Loucy (cell line): ENCODE measurements around the gene DIP2B.

ENCODE experiments used
- H2AFZ ChIP-seq: fragments of 200-600 bp; sonication (generic); 2 replicates; pipeline ENCODE4 v1.6.0; 2016; ENCODE audit warnings: antibody characterized with exemption, mild to moderate bottlenecking, low read length, moderate library complexity
- H3F3A ChIP-seq: fragments of 200-600 bp; 2 replicates; pipeline ENCODE4 v1.6.0; 2016; ENCODE audit warnings: antibody characterized with exemption, low read depth, mild to moderate bottlenecking
- H3K27me3 ChIP-seq: fragments of 200-600 bp; sonication (generic); 2 replicates; pipeline ENCODE4 v1.6.1; 2014; ENCODE audit warnings: low read length, mild to moderate bottlenecking; ENCODE audit not compliant: insufficient read depth, poor library complexity, severe bottlenecking
- H3K36me3 ChIP-seq: fragments of 200-600 bp; sonication (generic); 2 replicates; pipeline ENCODE4 v1.6.1; 2016; ENCODE audit warnings: low read length; ENCODE audit not compliant: insufficient read depth
- H3K4me1 ChIP-seq: fragments of 200-600 bp; sonication (generic); 2 replicates; pipeline ENCODE4 v1.5.1; 2014; ENCODE audit warnings: low read length, mild to moderate bottlenecking; ENCODE audit not compliant: insufficient read depth, poor library complexity, severe bottlenecking
- H3K4me2 ChIP-seq: fragments of 200-600 bp; sonication (generic); 2 replicates; pipeline ENCODE4 v1.6.0; 2014; ENCODE audit warnings: antibody characterized with exemption, low read length, low read depth, mild to moderate bottlenecking; ENCODE audit not compliant: poor library complexity, severe bottlenecking
- H3K4me3 ChIP-seq: fragments of 200-600 bp; sonication (generic); 2 replicates; pipeline ENCODE4 v1.5.1; 2014; ENCODE audit warnings: low read length, mild to moderate bottlenecking, mixed read lengths; ENCODE audit not compliant: poor library complexity, severe bottlenecking
- H3K79me2 ChIP-seq: fragments of 200-600 bp; sonication (generic); 2 replicates; pipeline ENCODE4 v1.6.1; 2014; ENCODE audit warnings: low read length; ENCODE audit not compliant: insufficient read depth
- H3K9ac ChIP-seq: fragments of 200-600 bp; sonication (generic); 2 replicates; pipeline ENCODE4 v1.6.0; 2014; ENCODE audit warnings: mild to moderate bottlenecking, low read depth, low read length, moderate library complexity; ENCODE audit not compliant: poor library complexity, severe bottlenecking
- H3K9me2 ChIP-seq: fragments of 200-600 bp; sonication (generic); replicated peaks from 2 replicates; pipeline ENCODE4 v1.6.1; 2016; ENCODE audit warnings: low read depth, low read length, mixed read lengths
- H3K9me3 ChIP-seq: fragments of 200-600 bp; sonication (generic); 2 replicates; pipeline ENCODE4 v1.6.1; 2014; ENCODE audit warnings: mild to moderate bottlenecking, antibody characterized with exemption, low read length, low read depth; ENCODE audit not compliant: insufficient read depth
- H4K20me1 ChIP-seq: fragments of 200-600 bp; sonication (generic); 2 replicates; pipeline ENCODE4 v1.6.0; 2014; ENCODE audit warnings: antibody characterized with exemption, low read length, mild to moderate bottlenecking; ENCODE audit not compliant: insufficient read depth, poor library complexity, severe bottlenecking
- CTCF ChIP-seq: fragments of 200-600 bp; sonication (generic); conservative IDR thresholded peaks from 2 replicates; pipeline ENCODE4 v1.5.1; 2014; ENCODE audit warnings: mild to moderate bottlenecking, antibody characterized with exemption, low read length
- EZH2phosphoT487 ChIP-seq: fragments of 200-600 bp; IDR thresholded peaks from 2 replicates; pipeline ENCODE4 v1.6.1; 2018; ENCODE audit warnings: antibody characterized with exemption, mild to moderate bottlenecking, moderate library complexity, borderline replicate concordance

DIP2B gene

GRCh38 chr12:50598321-50598862, 93.6 kb downstream of the DIP2B start:
- H3K27me3 ChIP-seq = no peaks in the 10 kb centered on the region
- TF ChIP-seq EZH2phosphoT487 (no peak), CTCF (no peak)
- no peak overlapping the region for H2AFZ ChIP-seq
- H4K20me1 ChIP-seq = peaks cover 3% of the 10 kb centered on the region
- H3K4me1 ChIP-seq = peaks cover 10% of the 10 kb centered on the region
- H3K4me2 ChIP-seq = no peak overlapping the region
- H3K9me2 ChIP-seq = no peaks in the 10 kb centered on the region
- H3K79me2 ChIP-seq = peaks cover 54% of the 10 kb centered on the region
- H3K36me3 ChIP-seq = no peaks in the 10 kb centered on the region
- H3K4me3 ChIP-seq = no peak overlapping the region
- H3F3A ChIP-seq = 0 out of 2 replicates have a peak, but pooled peaks cover 3% of the 10 kb centered on the region
- H3K9me3 ChIP-seq = no peaks in the 10 kb centered on the region
- H3K9ac ChIP-seq = no peak overlapping the region

- Histone ChIP-seq H3K79me2 (peaks cover 58% of the 10 kb centered on the region), H4K20me1 (peaks cover 3% of the 10 kb centered on the region), H3K9me3 (no peaks in the 10 kb centered on the region), H2AFZ (no peak overlapping the region), H3F3A (0 out of 2 replicates have a peak, but pooled peaks cover 3% of the 10 kb centered on the region), H3K27me3 (no peaks in the 10 kb centered on the region), H3K9ac (no peak overlapping the region), H3K4me1 (peaks cover 10% of the 10 kb centered on the region), H3K4me3 (no peak overlapping the region), H3K4me2 (no peak overlapping the region), H3K36me3 (no peaks in the 10 kb centered on the region), H3K9me2 (no peaks in the 10 kb centered on the region)
- TF ChIP-seq EZH2phosphoT487 (no peak), CTCF (no peak)
These were observed 94.7 kb downstream of the DIP2B start for GRCh38 chr12:50599366-50600095.

GRCh38 chr12:50600364-50600763, 95.6 kb downstream of the DIP2B start:
- H4K20me1 ChIP-seq = peaks cover 3% of the 10 kb centered on the region
- H3K4me1 ChIP-seq = peaks cover 10% of the 10 kb centered on the region
- H3K79me2 ChIP-seq = peaks cover 60% of the 10 kb centered on the region
- TF ChIP-seq CTCF = no peak
- TF ChIP-seq EZH2phosphoT487 = no peak
- H3K4me3 ChIP-seq = no peak overlapping the region
- 0 out of 2 replicates have a peak, but pooled peaks cover 3% of the 10 kb centered on the region for H3F3A ChIP-seq
- no peaks in the 10 kb centered on the region for H3K36me3 ChIP-seq
- H2AFZ ChIP-seq = no peak overlapping the region
- H3K9me2 ChIP-seq = no peaks in the 10 kb centered on the region
- no peaks in the 10 kb centered on the region for H3K9me3 ChIP-seq
- H3K9ac ChIP-seq = no peak overlapping the region
- no peak overlapping the region for H3K4me2 ChIP-seq
- no peaks in the 10 kb centered on the region for H3K27me3 ChIP-seq
